Measurements from ENCODE around the gene FGF10. TPM values are rescaled to one million over a fixed set of nuclear protein-coding genes. Genes with fewer than 3 reads are reported as not detected.

Gene FGF10
- 4.4 TPM for total RNA-seq
- long read RNA-seq, partial matches to known transcripts, result 0 of 1 reads
- long read RNA-seq, other reads (novel, unspliced or antisense), result 0 of 1 reads

DNA sequence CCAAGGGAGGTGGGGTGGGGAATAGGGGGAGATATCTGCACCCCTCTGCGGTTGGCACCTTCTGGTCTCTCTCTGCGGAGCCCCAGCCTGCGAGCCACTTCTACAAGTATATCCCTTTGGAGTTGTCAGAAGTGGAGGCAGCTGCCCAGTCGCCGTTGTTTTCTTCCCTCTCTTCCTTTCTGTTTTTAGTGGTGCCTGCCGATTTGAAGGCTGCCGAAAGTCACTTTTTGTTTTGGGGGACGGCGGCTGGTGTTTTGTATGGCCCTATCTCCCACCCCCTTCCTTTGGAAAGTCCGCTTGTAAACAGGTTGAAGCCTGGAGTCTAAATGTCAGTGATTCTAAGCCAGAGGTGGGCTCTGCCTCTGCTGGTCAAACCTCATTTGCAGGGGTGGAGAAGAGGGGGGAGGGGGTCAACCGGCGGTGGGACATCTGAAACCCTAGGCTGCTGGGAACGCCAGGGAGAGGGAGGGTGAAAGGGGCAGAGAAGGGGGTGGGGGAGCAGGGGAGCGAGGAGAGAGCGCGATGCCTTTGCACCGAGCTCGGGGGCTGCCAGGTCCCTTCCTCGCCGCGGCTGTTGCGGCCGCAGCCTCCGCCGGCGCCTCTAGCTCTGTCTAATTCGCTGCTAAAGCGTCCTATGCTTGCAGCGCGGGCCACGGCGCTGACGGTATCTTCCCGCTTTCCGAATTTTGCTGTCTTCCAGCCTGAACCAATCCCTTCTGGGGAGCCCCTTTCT, at the start of gene FGF10:
TSS of gene FGF10 (minus strand) at position 331 of the 733 bp plus-strand sequence. CDS start 738 bp downstream, outside the sequence.
- intact Hi-C loops (cut with DNase I), result no loop called here
- DNase-seq (ENCODE audit: missing footprints) (peak; percentile 52), ATAC-seq (peak; percentile 79)

GRCh38 chr5:44426944-44427343, 37.7 kb upstream of the FGF10 start:
- DNase-seq (ENCODE audit: missing footprints) (no peak), ATAC-seq (no peak)
- intact Hi-C loops (cut with DNase I), result no loop called here

DNA sequence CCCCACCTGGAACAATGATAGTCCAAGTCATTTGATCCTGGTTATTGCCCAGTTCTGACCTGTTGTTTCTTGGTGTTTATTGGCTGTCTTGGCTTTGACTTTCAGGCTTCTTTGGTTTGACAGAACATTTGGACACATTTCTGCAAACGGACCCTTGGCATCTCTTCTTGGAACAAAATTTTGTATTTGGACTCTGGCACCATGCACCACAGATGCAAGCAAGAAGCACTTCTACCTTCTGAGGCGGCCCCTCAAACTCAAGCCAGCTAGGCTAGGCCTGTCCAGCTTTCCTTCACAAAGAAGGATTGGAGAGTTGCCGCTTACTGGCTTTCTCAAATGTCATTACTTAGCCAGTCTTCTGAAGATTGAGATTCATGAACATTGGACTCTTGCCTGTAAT, 23.1 kb upstream of the FGF10 start:
- DNase-seq (ENCODE audit: missing footprints), result no peak
- no peak for ATAC-seq
- intact Hi-C loops (cut with DNase I), result no loop called here

DNA sequence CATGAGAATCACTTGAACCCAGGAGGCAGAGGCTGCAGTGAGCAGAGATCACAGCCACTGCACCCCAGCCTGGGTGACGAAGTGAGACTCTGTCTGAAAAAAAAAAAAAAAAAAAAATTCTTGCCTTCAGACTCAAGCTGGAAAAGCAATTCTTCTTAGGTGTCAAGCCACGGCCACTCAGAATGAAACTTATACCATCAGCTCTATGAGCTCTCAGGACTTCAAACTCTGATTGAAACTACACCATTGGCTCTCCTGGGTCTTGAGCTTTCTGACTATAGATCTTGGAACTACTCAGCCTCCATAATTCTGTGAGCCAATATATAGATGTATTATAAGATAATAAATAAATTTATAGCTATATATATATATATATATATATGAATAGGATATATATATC, 12.9 kb upstream of the FGF10 start:
- DNase-seq (ENCODE audit: missing footprints) (no peak), ATAC-seq (no peak)
- intact Hi-C loops (cut with DNase I), result no loop called here

DNA sequence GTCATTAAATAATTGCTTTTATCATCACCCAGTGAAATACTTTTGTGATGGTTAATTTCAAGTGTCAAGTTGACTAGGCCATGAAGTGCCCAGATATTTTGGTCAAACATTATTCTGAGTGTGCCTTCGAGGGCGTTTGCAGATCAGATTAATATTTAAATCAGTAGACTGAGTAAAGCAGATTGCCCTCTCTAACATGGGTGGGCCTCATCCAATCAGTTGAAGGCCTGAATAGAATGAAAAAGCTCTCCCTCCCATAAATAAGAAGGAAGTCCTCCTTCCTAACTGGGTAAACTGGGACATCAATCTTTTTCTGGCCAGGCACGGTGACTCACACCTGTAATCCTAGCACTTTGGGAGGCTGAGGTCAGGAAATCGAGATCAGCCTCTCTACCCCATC, 12.4 kb upstream of the FGF10 start:
- ATAC-seq (no peak), DNase-seq (ENCODE audit: missing footprints) (no peak)
- intact Hi-C loops (cut with DNase I), result no loop called here

DNA sequence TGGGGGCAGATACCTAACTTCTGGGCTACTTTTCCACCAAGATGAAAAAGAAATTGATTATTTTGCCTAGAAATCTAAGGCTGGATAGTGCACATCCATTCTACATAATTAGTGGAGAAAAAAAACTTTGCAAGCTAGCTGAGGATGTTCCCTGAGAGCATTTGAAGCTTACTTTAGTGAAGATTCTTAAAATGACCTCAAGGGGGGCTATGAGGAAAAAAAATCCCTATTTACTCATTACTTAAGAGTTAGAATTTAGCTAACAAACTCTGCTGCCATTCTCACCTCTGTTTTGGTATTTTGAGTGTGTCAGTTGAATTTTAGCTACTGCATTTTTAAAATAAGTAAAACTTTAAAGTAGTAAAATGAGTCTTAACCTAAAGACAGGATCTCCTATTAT, 9.2 kb upstream of the FGF10 start:
- no peak for ATAC-seq
- intact Hi-C loops (cut with DNase I), result no loop called here
- DNase-seq (ENCODE audit: missing footprints), result no peak

GRCh38 chr5:44396312-44396711, 7.1 kb upstream of the FGF10 start:
- ATAC-seq (no peak), DNase-seq (ENCODE audit: missing footprints) (no peak)
- intact Hi-C loops (cut with DNase I), result no loop called here

GRCh38 chr5:44390351-44390750, 1.1 kb upstream of the FGF10 start:
- ATAC-seq (no peak), DNase-seq (ENCODE audit: missing footprints) (no peak)
- intact Hi-C loops (cut with DNase I), result no loop called here

DNA sequence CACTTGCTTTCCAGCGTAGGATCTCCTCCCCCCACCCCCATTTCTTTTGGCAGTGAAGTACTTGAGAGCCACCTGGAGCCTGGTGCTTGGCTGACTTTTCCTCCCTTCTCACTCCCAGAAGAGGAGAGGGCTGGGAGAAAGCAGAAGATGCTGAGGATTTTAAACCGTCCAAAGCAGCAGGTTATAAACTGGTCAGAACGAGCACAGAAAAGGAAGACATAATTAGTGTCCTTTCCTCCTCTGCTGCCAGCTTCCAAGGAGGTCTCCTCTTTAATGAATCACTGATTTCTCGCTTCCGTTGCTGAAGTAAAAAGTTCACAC, 563 bp upstream of the FGF10 start:
- ATAC-seq (peak; percentile 11), DNase-seq (ENCODE audit: missing footprints) (no peak)
- intact Hi-C loops (cut with DNase I), result no loop called here

- DNase-seq (ENCODE audit: missing footprints) (peak; percentile 60), ATAC-seq (peak; percentile 40)
- intact Hi-C loops (cut with DNase I), result no loop called here
These were observed 715 bp downstream of the FGF10 start for GRCh38 chr5:44388321-44389089.

DNA sequence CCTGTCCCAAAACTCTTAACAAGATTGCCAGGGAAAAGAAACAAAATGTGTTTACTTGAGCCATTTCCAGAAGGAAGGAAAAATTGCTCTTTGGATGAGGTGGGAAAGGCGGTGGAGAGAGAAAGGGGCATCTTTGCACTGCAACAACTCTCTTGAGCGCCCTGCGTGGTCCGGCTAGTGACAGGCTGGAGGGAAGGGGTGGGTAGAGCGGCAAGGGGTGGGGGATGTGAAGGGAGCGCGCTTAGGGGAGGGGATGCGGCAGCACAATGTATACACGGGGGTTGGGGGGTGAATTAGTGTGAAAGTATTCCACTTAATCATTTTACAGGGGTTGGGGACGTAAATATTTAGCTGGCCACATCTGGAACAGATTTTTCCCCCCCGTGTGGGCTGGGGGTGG, 1.3 kb downstream of the FGF10 start:
- peak; percentile 29 for ATAC-seq
- no peak for DNase-seq (ENCODE audit: missing footprints)
- intact Hi-C loops (cut with DNase I), result no loop called here

DNA sequence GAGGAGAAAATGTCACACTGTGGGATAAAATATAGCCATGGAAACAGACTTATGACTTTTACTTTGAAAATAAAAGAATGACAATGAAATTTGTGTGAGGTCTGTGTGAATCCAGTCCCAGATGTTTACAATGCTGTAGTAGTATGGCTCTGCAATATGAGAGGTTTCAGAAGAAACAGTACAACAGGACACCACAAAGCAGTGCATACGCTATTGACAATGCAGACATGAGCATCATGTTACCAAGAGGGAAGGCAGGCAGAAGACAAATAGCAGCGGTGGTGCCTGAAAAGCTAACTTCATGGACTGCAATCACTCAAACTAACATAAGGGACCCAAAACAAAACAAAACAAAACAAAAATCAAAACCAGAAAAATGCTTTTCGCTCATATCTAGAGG, 1.8 kb downstream of the FGF10 start:
- DNase-seq (ENCODE audit: missing footprints) (no peak), ATAC-seq (peak; percentile 18)
- intact Hi-C loops (cut with DNase I), result no loop called here

GRCh38 chr5:44385291-44385900, 3.8 kb downstream of the FGF10 start:
- intact Hi-C loops (cut with DNase I), result no loop called here
- no peak for ATAC-seq
- DNase-seq (ENCODE audit: missing footprints), result no peak

- ATAC-seq (no peak), DNase-seq (ENCODE audit: missing footprints) (no peak)
- intact Hi-C loops (cut with DNase I), result no loop called here
These were observed 4.4 kb downstream of the FGF10 start for GRCh38 chr5:44384816-44385215.

GRCh38 chr5:44382894-44383293, 6.3 kb downstream of the FGF10 start:
- intact Hi-C loops (cut with DNase I), result no loop called here
- ATAC-seq (no peak), DNase-seq (ENCODE audit: missing footprints) (no peak)

- DNase-seq (ENCODE audit: missing footprints), result no peak
- no peak for ATAC-seq
- intact Hi-C loops (cut with DNase I), result no loop called here
These were observed 12.2 kb downstream of the FGF10 start for GRCh38 chr5:44377057-44377456.

- intact Hi-C loops (cut with DNase I), result no loop called here
- no peak for ATAC-seq
These were observed 17.2 kb downstream of the FGF10 start for GRCh38 chr5:44372028-44372427.

DNA sequence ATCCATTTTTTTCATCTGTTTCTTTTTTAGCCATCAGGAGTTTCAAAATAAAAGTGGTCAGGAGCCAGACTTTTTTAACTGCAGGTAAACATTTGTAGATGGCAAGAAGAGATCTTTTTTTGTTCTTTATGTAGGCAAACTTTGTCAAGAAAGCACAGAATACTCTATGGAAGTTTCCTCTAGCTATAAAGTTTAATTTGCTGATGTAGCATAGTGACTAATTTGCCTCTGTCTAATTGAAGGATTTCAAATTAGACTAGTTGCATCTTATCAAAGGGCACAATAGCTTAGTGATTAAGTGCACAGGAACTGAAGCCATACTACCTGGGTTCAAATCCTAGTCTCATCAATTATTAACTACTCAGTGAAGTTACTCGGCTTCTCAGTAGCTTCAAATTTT, 22.0 kb downstream of the FGF10 start:
- intact Hi-C loops (cut with DNase I), result no loop called here
- no peak for DNase-seq (ENCODE audit: missing footprints)
- ATAC-seq, result no peak

More at GRCh38 chr5:44372028-44372427, 17.2 kb downstream of the FGF10 start:
- DNase-seq (ENCODE audit: missing footprints), result no peak

GRCh38 chr5:44365345-44365744, 23.9 kb downstream of the FGF10 start:
- intact Hi-C loops (cut with DNase I), result no loop called here
- ATAC-seq, result no peak
- no peak for DNase-seq (ENCODE audit: missing footprints)

GRCh38 chr5:44364097-44364496, 25.1 kb downstream of the FGF10 start:
- ATAC-seq (no peak), DNase-seq (ENCODE audit: missing footprints) (no peak)
- intact Hi-C loops (cut with DNase I), result no loop called here
